ENCODE measurements around the gene TBC1D1. TPM values are rescaled to one million over a fixed set of nuclear protein-coding genes. Genes with fewer than 3 reads are reported as not detected.

Gene TBC1D1
- total RNA-seq, 1 donor, result 72.6 TPM

DNA sequence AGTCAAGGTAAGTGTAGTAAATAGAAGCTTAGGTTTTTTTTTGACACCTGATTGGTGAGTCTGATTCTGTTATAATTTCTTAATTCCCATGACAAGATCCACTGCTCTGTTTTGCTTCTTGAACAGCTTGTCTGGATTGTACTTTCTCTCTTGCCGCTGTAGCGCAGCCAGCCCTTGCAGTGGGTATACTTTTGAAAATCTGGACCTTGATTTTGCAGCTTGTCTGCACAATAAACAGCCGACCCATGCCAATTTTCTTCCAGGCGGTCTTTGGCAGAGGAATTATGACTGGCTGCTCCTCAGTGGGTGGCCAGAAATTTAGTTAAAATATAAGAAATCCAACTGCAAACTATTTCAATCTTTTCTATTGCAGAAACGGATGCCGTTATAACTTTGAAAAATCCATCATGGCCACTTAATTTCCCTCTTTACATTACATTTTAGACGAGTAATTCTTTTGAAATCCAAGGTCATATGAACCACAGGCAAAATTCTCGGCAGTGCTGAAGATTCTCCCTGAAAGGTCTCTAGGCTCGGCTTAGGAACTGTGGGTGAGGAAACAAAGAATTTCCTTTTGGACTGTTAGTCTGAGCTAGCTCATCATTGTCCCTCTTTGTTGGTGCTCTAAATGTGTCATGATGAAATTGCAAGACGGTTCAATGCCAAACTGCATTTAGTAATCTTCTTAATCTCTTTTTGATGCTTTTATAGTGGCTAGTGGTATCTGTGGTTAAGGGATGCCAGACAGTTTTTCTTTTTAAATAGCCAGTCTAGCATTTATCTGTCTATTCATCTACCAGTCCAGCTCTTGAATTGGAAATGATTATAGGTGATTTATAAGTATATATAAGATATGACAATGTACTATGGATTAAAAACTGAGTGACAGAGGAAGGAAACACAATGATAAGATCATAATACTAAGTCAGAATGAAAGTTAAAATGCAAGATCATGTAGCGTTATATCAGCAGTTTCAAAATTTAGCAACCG is 37.8 kb downstream of the TBC1D1 start:
- no peaks in the 10 kb centered on the region for H3K27me3 ChIP-seq (ENCODE audit: insufficient read depth, low read length)
- no peaks in the 10 kb centered on the region for H3K9me3 ChIP-seq (ENCODE audit: low read depth, low read length)
- H3K4me3 ChIP-seq (ENCODE audit: low read length), result no peak overlapping the region
- peaks cover 6% of the 10 kb centered on the region for H3K4me1 ChIP-seq (ENCODE audit: insufficient read depth, low read length)

DNA sequence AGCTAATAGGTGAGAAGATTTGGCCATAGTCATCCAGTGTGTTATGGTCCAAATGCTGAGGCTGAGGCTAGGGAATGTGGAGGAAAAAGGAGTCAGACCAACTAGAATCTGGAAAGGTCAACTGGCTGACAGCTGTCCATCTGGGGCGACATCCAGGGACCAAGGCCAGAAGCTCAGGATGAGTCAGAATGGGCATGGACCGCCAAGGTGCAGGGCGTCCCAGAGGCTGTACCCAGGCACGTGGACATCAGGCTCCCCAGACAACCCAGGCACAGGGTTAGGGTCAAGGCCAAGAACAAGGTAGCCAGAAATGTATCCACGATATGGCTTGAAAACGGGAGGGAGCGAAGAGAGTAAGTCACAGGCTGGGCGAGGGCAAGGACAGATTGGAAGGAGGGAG is 43.2 kb downstream of the TBC1D1 start:
- Histone ChIP-seq H3K4me3 (ENCODE audit: low read length) (no peak overlapping the region), H3K9me3 (ENCODE audit: low read depth, low read length) (no peaks in the 10 kb centered on the region), H3K4me1 (ENCODE audit: insufficient read depth, low read length) (no peaks in the 10 kb centered on the region), H3K27me3 (ENCODE audit: insufficient read depth, low read length) (no peaks in the 10 kb centered on the region)

DNA sequence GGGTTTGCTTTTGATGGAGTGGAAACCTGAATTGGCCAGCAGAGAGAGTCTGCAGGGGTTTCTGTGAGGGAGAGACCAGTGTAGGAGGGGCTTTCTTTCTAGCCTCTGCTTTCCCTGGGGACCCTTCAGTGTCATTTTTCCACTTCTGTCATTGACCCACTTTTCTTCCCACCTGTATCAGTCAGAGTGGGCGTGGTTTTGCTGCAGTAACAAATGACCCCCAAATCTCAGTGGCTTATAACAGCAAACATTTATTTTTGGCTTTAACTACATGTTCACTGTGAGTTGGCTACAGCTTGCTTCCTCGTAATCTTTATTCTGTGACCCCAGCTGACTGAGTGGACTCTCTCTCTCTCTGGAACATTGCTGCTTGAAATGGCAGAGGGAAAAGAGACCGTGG is 43.7 kb downstream of the TBC1D1 start:
- H3K9me3 ChIP-seq (ENCODE audit: low read depth, low read length), result no peaks in the 10 kb centered on the region
- H3K27me3 ChIP-seq (ENCODE audit: insufficient read depth, low read length), result no peaks in the 10 kb centered on the region
- H3K4me1 ChIP-seq (ENCODE audit: insufficient read depth, low read length), result no peaks in the 10 kb centered on the region
- H3K4me3 ChIP-seq (ENCODE audit: low read length), result no peak overlapping the region

DNA sequence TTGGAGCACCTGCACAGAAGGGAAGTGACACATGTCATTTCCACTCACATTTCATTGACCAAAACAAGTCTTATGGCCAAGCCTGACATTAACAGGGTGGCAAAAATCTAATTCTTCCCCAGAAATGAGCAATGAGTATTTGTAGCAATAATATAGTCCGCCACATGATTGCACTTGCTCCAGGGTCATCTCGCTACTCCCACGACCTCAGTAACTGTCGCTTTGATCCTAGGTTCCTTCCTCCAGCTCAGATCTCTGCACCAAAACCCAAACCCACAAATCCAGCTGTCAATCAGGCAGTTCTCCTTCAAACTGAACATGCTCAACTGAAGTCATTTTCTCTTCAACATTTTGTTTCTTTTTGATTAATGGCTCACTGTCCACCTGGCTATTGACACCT is 44.1 kb downstream of the TBC1D1 start:
- Histone ChIP-seq H3K4me1 (ENCODE audit: insufficient read depth, low read length) (no peaks in the 10 kb centered on the region), H3K4me3 (ENCODE audit: low read length) (no peak overlapping the region), H3K9me3 (ENCODE audit: low read depth, low read length) (no peaks in the 10 kb centered on the region), H3K27me3 (ENCODE audit: insufficient read depth, low read length) (no peaks in the 10 kb centered on the region)

DNA sequence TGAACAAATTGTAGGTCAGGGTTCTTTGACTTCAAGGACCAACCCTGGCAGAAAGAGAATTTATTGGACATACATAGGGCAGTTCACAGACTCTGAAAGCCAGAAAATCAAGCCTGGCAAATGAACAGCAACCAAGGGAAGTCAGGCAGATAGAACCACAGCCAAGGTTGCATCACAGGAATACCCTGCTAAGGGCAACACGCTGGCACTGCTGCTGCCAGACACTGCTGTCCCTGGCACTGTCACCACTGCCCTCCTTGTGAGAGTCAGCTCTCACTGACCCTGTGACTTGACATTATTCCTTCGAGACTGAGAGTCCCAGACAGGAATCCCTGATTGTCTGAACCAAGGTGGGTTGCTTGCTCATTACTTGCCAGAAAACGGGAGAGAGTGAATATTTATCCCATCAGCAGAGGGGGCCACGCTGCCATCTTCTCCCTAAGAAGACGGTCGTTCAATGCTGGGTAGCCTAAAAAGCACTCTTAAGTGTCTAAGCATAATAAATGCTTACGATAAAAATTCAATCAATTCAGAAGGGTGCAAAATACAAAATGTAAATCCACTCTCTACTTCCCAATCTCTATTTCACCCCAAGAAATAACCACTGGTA is 46.1 kb downstream of the TBC1D1 start:
- Histone ChIP-seq H3K4me1 (ENCODE audit: insufficient read depth, low read length) (no peaks in the 10 kb centered on the region), H3K4me3 (ENCODE audit: low read length) (no peak overlapping the region), H3K9me3 (ENCODE audit: low read depth, low read length) (no peaks in the 10 kb centered on the region), H3K27me3 (ENCODE audit: insufficient read depth, low read length) (no peaks in the 10 kb centered on the region)

DNA sequence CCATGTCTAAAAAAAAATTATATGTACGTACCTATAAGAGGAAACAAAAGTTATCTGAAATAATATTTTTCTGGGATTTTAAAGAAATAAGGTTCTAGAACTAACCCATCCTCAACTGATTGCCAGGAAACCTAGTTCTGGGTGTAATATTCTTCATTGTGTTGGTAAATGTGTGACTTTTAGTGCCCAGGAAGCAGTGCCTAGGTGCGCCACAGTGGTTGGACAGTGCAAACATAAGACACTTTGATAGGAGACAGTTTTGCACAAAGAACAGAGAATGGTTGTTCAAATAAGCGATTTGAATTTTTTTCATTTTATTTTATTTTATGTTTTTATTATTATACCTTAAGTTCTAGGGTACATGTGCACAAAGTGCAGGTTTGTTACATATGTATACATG is 47.3 kb downstream of the TBC1D1 start:
- Histone ChIP-seq H3K4me3 (ENCODE audit: low read length) (no peak overlapping the region), H3K27me3 (ENCODE audit: insufficient read depth, low read length) (no peaks in the 10 kb centered on the region), H3K4me1 (ENCODE audit: insufficient read depth, low read length) (no peaks in the 10 kb centered on the region), H3K9me3 (ENCODE audit: low read depth, low read length) (no peaks in the 10 kb centered on the region)

DNA sequence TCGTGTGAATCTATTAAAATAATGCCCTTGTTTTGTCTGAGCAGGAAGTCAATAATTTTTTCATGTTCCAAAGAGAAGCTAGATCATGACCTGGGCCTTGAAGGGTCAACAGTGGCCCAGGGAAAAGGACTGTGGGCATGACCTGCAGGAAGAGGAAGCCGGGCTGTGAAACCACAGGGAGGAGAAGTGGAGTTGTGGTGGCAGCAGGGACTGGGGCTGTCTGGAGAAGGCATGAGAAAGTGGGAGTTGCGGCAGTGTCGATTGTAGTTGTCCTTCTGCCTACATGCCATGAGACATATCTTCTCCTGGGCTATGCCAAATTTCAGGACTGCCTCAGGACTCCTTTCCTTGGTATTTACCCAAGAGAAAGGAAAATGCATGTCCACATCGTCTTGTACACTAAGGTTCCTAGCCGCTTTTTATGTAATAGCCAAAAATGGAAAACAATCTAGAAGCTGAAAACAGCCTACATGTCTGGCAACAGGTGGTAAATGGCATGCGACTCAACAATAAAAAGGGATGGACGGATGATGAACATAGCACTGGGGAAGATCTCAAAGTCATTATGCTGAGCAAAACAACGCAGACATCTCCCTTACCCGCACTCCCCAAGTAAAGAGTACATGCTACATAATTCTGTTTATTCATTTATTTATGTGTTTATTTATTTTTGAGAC is 55.8 kb downstream of the TBC1D1 start:
- no peak overlapping the region for H3K4me3 ChIP-seq (ENCODE audit: low read length)
- H3K27me3 ChIP-seq (ENCODE audit: insufficient read depth, low read length), result no peaks in the 10 kb centered on the region
- H3K4me1 ChIP-seq (ENCODE audit: insufficient read depth, low read length), result peaks cover 30% of the 10 kb centered on the region
- H3K9me3 ChIP-seq (ENCODE audit: low read depth, low read length), result no peaks in the 10 kb centered on the region

DNA sequence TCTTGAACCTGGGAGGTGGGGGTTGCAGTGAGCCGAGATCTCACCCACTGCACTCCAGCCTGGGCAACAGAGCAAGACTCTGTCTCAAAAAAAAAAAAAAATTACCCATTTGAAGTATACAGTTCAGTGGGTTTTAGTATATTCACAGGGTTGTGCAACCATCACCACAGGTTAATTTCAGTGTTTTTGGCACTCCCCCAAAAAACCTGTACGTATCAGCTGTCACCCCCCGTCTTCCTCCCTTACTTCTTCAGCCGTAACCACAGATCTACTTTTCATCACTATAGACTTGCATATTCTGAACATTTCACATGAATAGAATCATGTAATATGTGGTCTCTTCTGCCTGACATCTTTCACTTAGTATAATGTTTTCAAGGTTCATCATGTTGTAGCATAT is 57.7 kb downstream of the TBC1D1 start:
- H3K9me3 ChIP-seq (ENCODE audit: low read depth, low read length), result no peaks in the 10 kb centered on the region
- H3K4me3 ChIP-seq (ENCODE audit: low read length), result no peak overlapping the region
- no peaks in the 10 kb centered on the region for H3K27me3 ChIP-seq (ENCODE audit: insufficient read depth, low read length)
- H3K4me1 ChIP-seq (ENCODE audit: insufficient read depth, low read length), result peaks cover 35% of the 10 kb centered on the region

DNA sequence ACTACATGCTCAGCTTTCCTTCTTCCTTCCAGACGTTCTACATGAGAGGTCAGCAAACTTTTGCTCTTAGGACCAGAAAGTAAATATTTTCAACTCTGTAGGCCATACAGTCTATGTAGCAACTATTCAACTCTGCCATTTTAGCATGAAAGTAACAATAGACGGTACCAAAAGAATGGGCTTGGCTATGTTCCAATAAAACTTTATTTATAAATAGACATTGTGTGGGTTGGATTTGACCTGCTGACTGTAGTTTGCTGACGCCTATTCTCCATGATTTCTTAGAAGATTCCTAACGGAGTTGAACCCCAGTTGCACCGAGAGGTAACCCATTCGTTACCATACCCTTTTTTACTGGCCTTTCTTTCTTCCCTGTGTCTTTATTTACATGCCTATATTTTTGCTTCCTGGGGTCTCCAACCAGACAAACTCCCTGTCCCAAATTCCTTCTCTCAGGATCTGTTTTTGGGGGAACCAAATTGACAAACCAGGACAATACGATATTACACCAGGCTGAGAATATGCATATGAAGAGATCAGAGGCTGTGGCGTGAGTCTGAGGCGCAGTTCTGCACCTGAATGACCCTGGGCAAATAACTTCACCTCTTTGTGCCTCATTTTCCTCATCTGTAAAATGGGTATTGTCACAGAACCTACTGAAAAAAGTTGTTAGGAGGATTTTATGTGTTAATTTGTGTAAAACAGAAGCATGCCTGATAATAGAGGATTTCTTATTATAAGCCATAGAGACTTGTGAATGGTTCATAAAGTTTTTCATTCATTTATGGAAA is 58.9 kb downstream of the TBC1D1 start:
- peaks cover 35% of the 10 kb centered on the region for H3K4me1 ChIP-seq (ENCODE audit: insufficient read depth, low read length)
- H3K27me3 ChIP-seq (ENCODE audit: insufficient read depth, low read length), result no peaks in the 10 kb centered on the region
- no peaks in the 10 kb centered on the region for H3K9me3 ChIP-seq (ENCODE audit: low read depth, low read length)
- H3K4me3 ChIP-seq (ENCODE audit: low read length), result no peak overlapping the region

DNA sequence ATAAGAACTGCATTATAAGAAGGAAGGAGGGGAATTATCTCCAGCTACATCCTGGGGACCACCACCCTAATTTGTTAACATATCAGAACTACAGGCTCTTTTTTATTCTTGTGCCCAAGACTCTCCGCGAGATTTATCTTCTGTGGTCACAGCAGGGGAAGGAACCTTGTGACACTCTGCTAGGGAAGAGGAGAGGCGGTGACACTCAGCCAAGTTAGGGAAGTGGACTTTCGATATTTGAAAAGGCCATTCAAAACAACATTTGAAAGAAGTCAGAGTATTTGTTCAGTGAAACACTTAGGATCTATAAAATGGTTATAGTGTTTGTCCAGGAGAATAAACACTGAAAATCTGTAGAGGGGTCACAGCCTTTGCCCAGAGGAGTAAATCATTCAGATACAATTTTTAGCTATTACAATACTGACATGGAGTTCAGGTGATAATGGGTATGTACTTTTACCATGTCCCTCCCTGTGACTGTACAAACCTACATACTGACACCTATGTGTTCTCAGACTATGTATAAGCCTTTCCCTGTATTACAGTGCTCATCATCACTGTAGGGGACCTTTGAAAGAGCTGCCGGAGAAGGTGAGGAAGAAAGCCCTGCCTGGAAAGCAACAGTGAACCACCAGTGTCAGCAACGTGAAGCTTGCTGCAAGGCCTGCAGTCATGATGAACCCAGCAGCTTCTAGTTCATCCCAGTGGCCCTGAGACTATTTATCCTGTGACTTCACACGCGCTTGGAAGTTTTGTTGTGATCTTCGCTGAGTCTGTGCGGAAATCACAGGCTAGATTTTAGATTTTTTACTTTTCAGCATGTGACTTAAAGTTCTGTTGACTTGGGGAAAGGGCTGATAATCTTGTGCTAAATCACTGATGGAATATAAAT is 60.8 kb downstream of the TBC1D1 start:
- no peaks in the 10 kb centered on the region for H3K9me3 ChIP-seq (ENCODE audit: low read depth, low read length)
- H3K27me3 ChIP-seq (ENCODE audit: insufficient read depth, low read length), result no peaks in the 10 kb centered on the region
- H3K4me3 ChIP-seq (ENCODE audit: low read length), result no peak overlapping the region
- H3K4me1 ChIP-seq (ENCODE audit: insufficient read depth, low read length), result peaks cover 27% of the 10 kb centered on the region

DNA sequence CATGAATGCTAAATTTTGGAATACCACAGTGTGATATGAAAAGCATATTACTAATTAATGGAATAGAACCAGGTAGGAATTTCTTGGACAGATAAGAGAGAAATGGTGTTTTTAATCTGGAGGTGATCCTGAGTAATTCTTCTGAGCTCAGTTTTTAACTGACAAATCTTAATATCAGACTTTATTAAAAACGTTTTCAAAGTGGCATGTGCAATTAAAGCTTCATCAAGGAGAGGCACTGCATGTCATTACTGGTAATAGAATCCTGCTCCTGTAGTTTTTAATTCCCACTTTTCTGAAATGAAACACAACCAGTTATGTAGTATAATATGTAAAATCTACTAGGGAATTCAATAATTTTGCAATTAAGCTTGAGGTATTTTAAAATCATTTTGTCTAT is 62.3 kb downstream of the TBC1D1 start:
- no peak overlapping the region for H3K4me3 ChIP-seq (ENCODE audit: low read length)
- H3K9me3 ChIP-seq (ENCODE audit: low read depth, low read length), result no peaks in the 10 kb centered on the region
- peaks cover 18% of the 10 kb centered on the region for H3K4me1 ChIP-seq (ENCODE audit: insufficient read depth, low read length)
- H3K27me3 ChIP-seq (ENCODE audit: insufficient read depth, low read length), result no peaks in the 10 kb centered on the region

DNA sequence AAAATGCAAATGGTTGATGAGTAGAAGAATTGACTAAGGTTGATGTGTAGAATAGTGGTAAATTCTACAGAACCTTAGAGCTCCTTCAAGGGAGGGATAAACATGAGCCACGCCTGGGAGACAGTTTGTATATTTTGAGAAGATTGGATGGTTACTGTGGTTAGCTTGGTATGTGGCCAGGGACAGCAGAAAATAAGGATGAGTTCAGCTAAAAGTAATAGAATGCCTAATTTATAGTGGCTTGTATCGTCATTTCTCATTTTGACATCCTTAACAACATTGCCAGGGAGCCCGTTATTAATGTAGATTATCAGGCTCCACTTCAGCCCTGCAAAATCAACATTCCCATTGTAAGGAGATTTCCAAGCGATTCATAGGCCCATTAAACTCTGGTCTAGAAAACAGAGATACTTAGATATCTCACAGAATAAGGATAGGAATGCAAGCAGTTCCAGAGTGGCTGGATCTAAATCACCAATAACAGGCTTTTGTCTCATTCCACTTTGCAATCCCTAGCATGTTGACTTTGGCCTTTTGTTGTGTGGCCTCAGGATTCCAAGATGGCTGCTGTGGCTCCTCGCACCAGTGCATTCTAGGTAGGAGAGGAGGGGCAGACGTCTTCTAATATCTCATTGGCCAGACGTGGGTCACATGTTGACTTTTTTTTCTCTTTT is 62.9 kb downstream of the TBC1D1 start:
- H3K9me3 ChIP-seq (ENCODE audit: low read depth, low read length), result no peaks in the 10 kb centered on the region
- no peak overlapping the region for H3K4me3 ChIP-seq (ENCODE audit: low read length)
- H3K4me1 ChIP-seq (ENCODE audit: insufficient read depth, low read length), result peaks cover 13% of the 10 kb centered on the region
- H3K27me3 ChIP-seq (ENCODE audit: insufficient read depth, low read length), result no peaks in the 10 kb centered on the region

DNA sequence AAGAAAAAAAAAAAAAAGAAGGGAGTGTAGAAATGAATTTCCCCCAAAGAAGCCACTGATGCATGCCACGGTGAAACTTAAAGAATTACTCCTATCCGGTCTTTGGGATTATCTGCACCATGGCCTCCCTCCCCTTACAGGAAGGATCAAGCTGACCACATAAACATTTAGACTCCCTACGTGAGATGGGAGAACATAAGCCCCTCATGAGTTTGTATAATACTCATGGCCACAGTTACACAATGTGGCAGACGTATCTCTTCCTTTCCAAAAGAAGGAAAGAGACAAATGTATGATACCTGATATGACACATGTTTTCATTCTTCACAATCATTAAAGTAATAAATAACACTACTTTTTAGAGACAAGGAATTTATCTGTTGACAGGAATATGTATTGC is 66.1 kb downstream of the TBC1D1 start:
- Histone ChIP-seq H3K4me1 (ENCODE audit: insufficient read depth, low read length) (peaks cover 1% of the 10 kb centered on the region), H3K4me3 (ENCODE audit: low read length) (no peak overlapping the region), H3K27me3 (ENCODE audit: insufficient read depth, low read length) (no peaks in the 10 kb centered on the region), H3K9me3 (ENCODE audit: low read depth, low read length) (no peaks in the 10 kb centered on the region)
